Endothelial cell of umbilical vein (primary cell): Measurements from ENCODE around the gene CCL11. TPM values are rescaled to one million over a fixed set of nuclear protein-coding genes. Genes with fewer than 3 reads are reported as not detected.

Experiments used
- BruUV-seq: library from RNA; stranded (reverse); fragments of 400-500 nt; replicated peaks from 2 replicates; lab custom pipeline; 2021; lab: Mats Ljungman, UMichigan
- CTCF ChIA-PET: fragments of 300-600, 350-600 bp; sonication (Branson Sonifier 250); formaldehyde crosslinking; loops from one replicate; lab custom pipeline; 2021; ENCODE audit warnings: antibody characterized with exemption, inconsistent platforms; lab: Charles Lee
- POLR2A ChIA-PET: fragments of 300-600, 350-600 bp; sonication (Branson Sonifier 250); formaldehyde crosslinking; loops from one replicate; lab custom pipeline; 2021; ENCODE audit warnings: antibody characterized with exemption, inconsistent platforms; lab: Charles Lee
- DNase-seq: peaks from one replicate; pipeline ENCODE4 v3.0.0-alpha.2; 2011; ENCODE audit warnings: low read depth, low spot score
- FAIRE-seq: peaks from 2 replicates; lab custom pipeline; 2011; peaks lifted over from hg19 to GRCh38; lab: Jason Lieb, UNC
- H2AFZ ChIP-seq: 2 replicates; pipeline ENCODE4 v1.6.0; 2012; ENCODE audit warnings: low read depth, low read length, control low read depth, inconsistent platforms
- H3K27ac ChIP-seq: 2 replicates; pipeline ENCODE4 v1.5.1; 2011; ENCODE audit warnings: low read depth, mild to moderate bottlenecking, control low read depth, low read length, moderate library complexity; ENCODE audit not compliant: insufficient read depth
- H3K27me3 ChIP-seq, 2 experiments: 2 replicates each; pipeline versions ENCODE4 v1.6.0 to v1.6.1; 2011; ENCODE audit warnings: low read length in 2 of 2, mixed read lengths in 1 of 2; ENCODE audit not compliant: control insufficient read depth in 2 of 2, insufficient read depth in 2 of 2
- H3K36me3 ChIP-seq, 2 experiments: 2 replicates in 1 of 2; 3 replicates in 1 of 2; pipeline ENCODE4 v1.5.1; 2011; ENCODE audit warnings: low read length in 2 of 2, mild to moderate bottlenecking in 1 of 2, moderate library complexity in 1 of 2; ENCODE audit not compliant: control insufficient read depth in 2 of 2, insufficient read depth in 2 of 2; ENCODE audit errors: extremely low read depth in 1 of 2
- H3K4me1 ChIP-seq: 3 replicates; pipeline ENCODE4 v1.5.1; 2011; ENCODE audit warnings: mild to moderate bottlenecking, low read length; ENCODE audit not compliant: control insufficient read depth, insufficient read depth; ENCODE audit errors: extremely low read depth
- H3K4me2 ChIP-seq: 2 replicates; pipeline ENCODE4 v1.6.1; 2011; ENCODE audit warnings: low read length, control low read depth, mixed read lengths; ENCODE audit not compliant: insufficient read depth
- H3K4me3 ChIP-seq, 3 experiments: fragments of 200-600 bp in 1 of 3; sonication (generic), shearing (Covaris generic) in 1 of 3; replicated peaks in 1 of 3; 2 replicates each; pipeline ENCODE4 v1.5.1; 2011 to 2016; ENCODE audit warnings: control low read depth in 3 of 3, low read length in 3 of 3, mild to moderate bottlenecking in 2 of 3, inconsistent platforms in 1 of 3, low read depth in 1 of 3, moderate library complexity in 1 of 3; ENCODE audit not compliant: insufficient read depth in 1 of 3
- H3K79me2 ChIP-seq: 2 replicates; pipeline ENCODE4 v1.6.0; 2012; ENCODE audit warnings: low read length, inconsistent platforms; ENCODE audit not compliant: control insufficient read depth, insufficient read depth
- H3K9ac ChIP-seq: replicated peaks from 2 replicates; pipeline ENCODE3; 2011; ENCODE audit warnings: low read length, control low read depth; ENCODE audit not compliant: insufficient read depth; ENCODE audit errors: extremely low read depth
- H3K9me1 ChIP-seq: replicated peaks from 3 replicates; pipeline ENCODE4 v1.6.0; 2011; ENCODE audit warnings: mild to moderate bottlenecking, low read length; ENCODE audit not compliant: control insufficient read depth, insufficient read depth; ENCODE audit errors: extremely low read depth
- H3K9me3 ChIP-seq: replicated peaks from 2 replicates; pipeline ENCODE4 v1.5.1; 2012; ENCODE audit warnings: low read length, inconsistent platforms; ENCODE audit not compliant: control insufficient read depth, insufficient read depth
- H4K20me1 ChIP-seq: replicated peaks from 2 replicates; pipeline ENCODE3; 2011; ENCODE audit warnings: mild to moderate bottlenecking, low read length; ENCODE audit not compliant: control insufficient read depth, insufficient read depth; ENCODE audit errors: extremely low read depth
- CTCF ChIP-seq, 2 donors: IDR thresholded peaks; 1 replicate in 1 of 2; 2 replicates in 1 of 2; pipeline ENCODE4 v1.5.1; 2011; ENCODE audit warnings: low read length in 2 of 2, mild to moderate bottlenecking in 2 of 2, moderate library complexity in 2 of 2, control low read depth in 1 of 2, inconsistent platforms in 1 of 2, low read depth in 1 of 2; ENCODE audit not compliant: insufficient read depth in 1 of 2; ENCODE audit errors: extremely low read depth in 1 of 2
- EZH2 ChIP-seq: IDR thresholded peaks from 2 replicates; pipeline ENCODE4 v1.6.1; 2012; ENCODE audit warnings: borderline replicate concordance, low read depth, mild to moderate bottlenecking, moderate library complexity, low read length, inconsistent platforms; ENCODE audit not compliant: severe bottlenecking
- FOS ChIP-seq: IDR thresholded peaks from 2 replicates; pipeline ENCODE4 v1.6.1; 2011; ENCODE audit warnings: mild to moderate bottlenecking, low read length, moderate library complexity, borderline replicate concordance; ENCODE audit not compliant: insufficient read depth
- GATA2 ChIP-seq: IDR thresholded peaks from 2 replicates; pipeline ENCODE4 v1.7.0; 2011; ENCODE audit warnings: low read depth, mild to moderate bottlenecking, moderate library complexity, mixed read lengths, low read length; ENCODE audit not compliant: insufficient read length, insufficient read depth
- JUN ChIP-seq: IDR thresholded peaks from 2 replicates; pipeline ENCODE4 v1.6.1; 2011; ENCODE audit warnings: borderline replicate concordance, low read depth; ENCODE audit not compliant: insufficient read length, insufficient read depth
- MAX ChIP-seq: IDR thresholded peaks from 2 replicates; pipeline ENCODE4 v1.6.1; 2011; ENCODE audit not compliant: insufficient read depth, insufficient read length
- MYC ChIP-seq: IDR thresholded peaks from one replicate; pipeline ENCODE4 v1.6.1; 2011; ENCODE audit warnings: mild to moderate bottlenecking, low read depth, low read length
- POLR2A ChIP-seq: IDR thresholded peaks from 2 replicates; pipeline ENCODE4 v1.6.1; 2012; ENCODE audit warnings: low read depth, mild to moderate bottlenecking, control low read depth, low read length
- POLR2AphosphoS5 ChIP-seq: IDR thresholded peaks from 2 replicates; pipeline ENCODE4 v1.6.1; 2012; ENCODE audit warnings: low read depth, mild to moderate bottlenecking, control low read depth, low read length, moderate library complexity; ENCODE audit not compliant: insufficient read depth
- dilution Hi-C: fragments of 300-500 bp; cut with MboI; formaldehyde crosslinking; loops from one replicate; pipeline ENCODE4 v1.15.0; 2019; ENCODE audit warnings: low sequenced_read_pairs; ENCODE audit not compliant: extremely low pct_ligation_motif_present
- intact Hi-C: fragments of 100-400 bp; cut with micrococcal nuclease; formaldehyde crosslinking; loops from one replicate; pipeline ENCODE4 v1.10.0; 2022
- polyA plus RNA-seq, 4 experiments: library from polyadenylated mRNA; depleted of rRNA in 3 of 4; stranded (reverse) in 3 of 4; unstranded in 1 of 4; fragments of >200 nt; gene quantifications; 2 replicates each; pipeline versions ENCODE4 v1.2.1 to v1.2.3, GENCODE V29; 2011 to 2012; ENCODE audit warnings: missing spikeins in 1 of 4
- total RNA-seq: library from RNA; stranded (reverse); gene quantifications from 2 replicates; pipeline ENCODE4 v1.2.3, GENCODE V29; 2021

Gene CCL11
- total and polyA plus RNA-seq, 2 donors (not counting 3 experiments of a cell fraction or from before 2014, with no cell fraction given): not detected

- DNase-seq (no peak), FAIRE-seq (no peak)
- H3K9ac ChIP-seq: no peak overlapping the region
- H4K20me1 ChIP-seq: no peaks in the 10 kb centered on the region
- no peak overlapping the region for H3K4me2 ChIP-seq
- ChIA-PET POLR2A (no interaction called here), CTCF (no interaction called here)
- TF ChIP-seq CTCF (IDR thresholded peaks at IDR 0.05; ENCODE audit: extremely low read depth in 1 of 2, insufficient read depth in 1 of 2, low read depth in 1 of 2, low read length in 2 of 2): no peak
- TF ChIP-seq POLR2A: no peak
- TF ChIP-seq GATA2: no peak
- TF ChIP-seq POLR2AphosphoS5: no peak
- TF ChIP-seq MAX: no peak
- TF ChIP-seq EZH2: no peak
- TF ChIP-seq FOS: no peak
- TF ChIP-seq JUN: no peak
- no peak for TF ChIP-seq MYC
- no peaks in the 10 kb centered on the region for H3K9me1 ChIP-seq
- H2AFZ ChIP-seq: no peak overlapping the region
- H3K27ac ChIP-seq: no peak overlapping the region
- no peaks in the 10 kb centered on the region for H3K27me3 ChIP-seq
- BruUV-seq: no TSS peak
- dilution Hi-C loops: no loop called here
- no peaks in the 10 kb centered on the region for H3K36me3 ChIP-seq
- peaks cover 66% of the 10 kb centered on the region for H3K4me1 ChIP-seq
- no peaks in the 10 kb centered on the region for H3K9me3 ChIP-seq
- H3K79me2 ChIP-seq: no peaks in the 10 kb centered on the region
- intact Hi-C loops: no loop called here
- no peak overlapping the region for H3K4me3 ChIP-seq
These were observed 38.7 kb upstream of the CCL11 start for GRCh38 chr17:34246881-34247280.
